HG03196 (cell line): ENCODE results near the gene SEC14L5.

ENCODE experiments used
- ATAC-seq: cut with Tn5 transposase; IDR thresholded peaks from one replicate; pipeline ENCODE4 v1.9.1; 2021; ENCODE audit not compliant: unreplicated experiment

Gene SEC14L5

GRCh38 chr16:4957720-4958509 is at the start of gene SEC14L5:
Gene SEC14L5, plus strand, starts transcription at chr16:4958330. Its CDS starts 994 bp downstream, at chr16:4959324.
- peak; percentile 53 for ATAC-seq

GRCh38 chr16:4908854-4909401 is 49.2 kb upstream of the SEC14L5 start:
- ATAC-seq, result no peak

GRCh38 chr16:4909825-4910224 is 48.3 kb upstream of the SEC14L5 start:
- no peak for ATAC-seq

- ATAC-seq, result no peak
Measured at GRCh38 chr16:4910828-4911227, 47.3 kb upstream of the SEC14L5 start.

GRCh38 chr16:4911970-4912386 is 46.2 kb upstream of the SEC14L5 start:
- ATAC-seq, result no peak

- ATAC-seq, result no peak
Measured at GRCh38 chr16:4913130-4913773, 44.9 kb upstream of the SEC14L5 start.

GRCh38 chr16:4913774-4914525 is 44.2 kb upstream of the SEC14L5 start:
- ATAC-seq, result no peak

- no peak for ATAC-seq
Measured at GRCh38 chr16:4914528-4915225, 43.5 kb upstream of the SEC14L5 start.

GRCh38 chr16:4915226-4915761 is 42.8 kb upstream of the SEC14L5 start:
- no peak for ATAC-seq

- no peak for ATAC-seq
Measured at GRCh38 chr16:4917117-4917516, 41.0 kb upstream of the SEC14L5 start.

GRCh38 chr16:4918781-4919251 is 39.3 kb upstream of the SEC14L5 start:
- no peak for ATAC-seq

GRCh38 chr16:4920826-4921225 is 37.3 kb upstream of the SEC14L5 start:
- ATAC-seq, result no peak

GRCh38 chr16:4922721-4923342 is 35.3 kb upstream of the SEC14L5 start:
- no peak for ATAC-seq

GRCh38 chr16:4923853-4924252 is 34.3 kb upstream of the SEC14L5 start:
- no peak for ATAC-seq

- no peak for ATAC-seq
Measured at GRCh38 chr16:4924593-4925292, 33.4 kb upstream of the SEC14L5 start.

GRCh38 chr16:4925293-4925607 is 32.9 kb upstream of the SEC14L5 start:
- no peak for ATAC-seq

GRCh38 chr16:4925791-4926190 is 32.3 kb upstream of the SEC14L5 start:
- ATAC-seq, result no peak

- ATAC-seq, result no peak
Measured at GRCh38 chr16:4926928-4927327, 31.2 kb upstream of the SEC14L5 start.

GRCh38 chr16:4927661-4928060 is 30.5 kb upstream of the SEC14L5 start:
- no peak for ATAC-seq

GRCh38 chr16:4928227-4928626 is 29.9 kb upstream of the SEC14L5 start:
- no peak for ATAC-seq
